Osteoblast (primary cell): ENCODE measurements around the gene MFSD6. TPM values are rescaled to one million over a fixed set of nuclear protein-coding genes. Genes with fewer than 3 reads are reported as not detected.

ENCODE experiments used
- DNase-seq: peaks from one replicate; pipeline ENCODE4 v3.0.0; 2011; ENCODE audit warnings: low spot score, mixed read lengths; ENCODE audit not compliant: insufficient read length; ENCODE audit errors: missing footprints
- H2AFZ ChIP-seq: 2 replicates; pipeline ENCODE4 v1.6.0; 2011; ENCODE audit warnings: mild to moderate bottlenecking, low read length
- H3K27ac ChIP-seq: 2 replicates; pipeline ENCODE4 v1.5.1; 2011; ENCODE audit warnings: mild to moderate bottlenecking, low read depth, low read length, moderate library complexity
- H3K27me3 ChIP-seq: 2 replicates; pipeline ENCODE4 v1.6.0; 2012; ENCODE audit warnings: mild to moderate bottlenecking, control low read depth, inconsistent platforms, low read length, moderate library complexity; ENCODE audit not compliant: insufficient read depth
- H3K36me3 ChIP-seq: 2 replicates; pipeline ENCODE4 v1.5.1; 2011; ENCODE audit warnings: mild to moderate bottlenecking, low read length, control low read depth, moderate library complexity; ENCODE audit not compliant: insufficient read depth
- H3K4me1 ChIP-seq: 2 replicates; pipeline ENCODE4 v1.5.1; 2011; ENCODE audit warnings: mild to moderate bottlenecking, low read length, control low read depth, moderate library complexity; ENCODE audit not compliant: insufficient read depth
- H3K4me2 ChIP-seq: 2 replicates; pipeline ENCODE4 v1.6.0; 2011; ENCODE audit warnings: mild to moderate bottlenecking, low read length; ENCODE audit not compliant: insufficient read depth
- H3K4me3 ChIP-seq: fragments of 200-600 bp; sonication (generic); 3 replicates; pipeline ENCODE4 v1.5.1; 2012; ENCODE audit warnings: mild to moderate bottlenecking, low read length, inconsistent platforms; ENCODE audit not compliant: insufficient read depth
- H3K79me2 ChIP-seq: 2 replicates; pipeline ENCODE4 v1.6.0; 2012; ENCODE audit warnings: mild to moderate bottlenecking, low read length, control low read depth, inconsistent platforms; ENCODE audit not compliant: insufficient read depth
- H3K9me3 ChIP-seq: 2 replicates; pipeline ENCODE4 v1.5.1; 2011; ENCODE audit warnings: low read depth, low read length, control low read depth
- H4K20me1 ChIP-seq: 2 replicates; pipeline ENCODE4 v1.6.0; 2012; ENCODE audit warnings: mild to moderate bottlenecking, low read length, control low read depth; ENCODE audit not compliant: insufficient read depth
- total RNA-seq: library from RNA; depleted of rRNA; stranded (reverse); fragments of >200 nt; gene quantifications from 2 replicates; pipeline ENCODE4 v1.2.3, GENCODE V29; 2012
- TF ChIP-seq, protein P1 (sequence below): IDR thresholded peaks from 2 replicates; pipeline ENCODE4 v1.5.1; 2011; ENCODE audit warnings: mild to moderate bottlenecking, low read depth, low read length, moderate library complexity; ENCODE audit errors: extremely low read depth

The MFSD6 gene
- total RNA-seq, 1 donor, result 11.2 TPM

DNA sequence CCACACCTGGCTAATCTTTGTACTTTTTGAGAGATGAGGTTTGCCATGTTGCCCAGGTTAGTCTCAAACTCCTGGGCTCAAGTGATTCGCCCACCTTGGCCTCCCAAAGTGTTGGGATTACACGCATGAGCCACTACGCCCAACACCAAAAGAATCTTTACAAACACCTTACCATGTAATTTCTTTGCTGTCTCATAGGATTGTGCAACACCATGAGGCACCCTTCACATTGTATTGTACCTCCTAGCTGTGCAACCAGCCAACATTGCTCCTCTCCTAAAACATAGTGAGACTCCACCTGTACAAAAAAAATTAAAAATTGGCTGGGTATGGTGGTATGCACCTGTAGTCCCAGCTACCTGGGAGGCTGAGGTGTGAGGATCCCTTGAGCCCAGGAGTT is 3.1 kb upstream of the MFSD6 start:
- Histone ChIP-seq H3K36me3 (no peaks in the 10 kb centered on the region), H3K4me2 (no peak overlapping the region), H3K27me3 (peaks cover 18% of the 10 kb centered on the region), H3K79me2 (no peaks in the 10 kb centered on the region), H3K9me3 (no peaks in the 10 kb centered on the region), H3K4me1 (peaks cover 3% of the 10 kb centered on the region), H3K4me3 (no peak overlapping the region), H4K20me1 (no peaks in the 10 kb centered on the region), H2AFZ (no peak overlapping the region), H3K27ac (no peak overlapping the region)
- no peak for DNase-seq
- TF ChIP-seq, protein P1, sequence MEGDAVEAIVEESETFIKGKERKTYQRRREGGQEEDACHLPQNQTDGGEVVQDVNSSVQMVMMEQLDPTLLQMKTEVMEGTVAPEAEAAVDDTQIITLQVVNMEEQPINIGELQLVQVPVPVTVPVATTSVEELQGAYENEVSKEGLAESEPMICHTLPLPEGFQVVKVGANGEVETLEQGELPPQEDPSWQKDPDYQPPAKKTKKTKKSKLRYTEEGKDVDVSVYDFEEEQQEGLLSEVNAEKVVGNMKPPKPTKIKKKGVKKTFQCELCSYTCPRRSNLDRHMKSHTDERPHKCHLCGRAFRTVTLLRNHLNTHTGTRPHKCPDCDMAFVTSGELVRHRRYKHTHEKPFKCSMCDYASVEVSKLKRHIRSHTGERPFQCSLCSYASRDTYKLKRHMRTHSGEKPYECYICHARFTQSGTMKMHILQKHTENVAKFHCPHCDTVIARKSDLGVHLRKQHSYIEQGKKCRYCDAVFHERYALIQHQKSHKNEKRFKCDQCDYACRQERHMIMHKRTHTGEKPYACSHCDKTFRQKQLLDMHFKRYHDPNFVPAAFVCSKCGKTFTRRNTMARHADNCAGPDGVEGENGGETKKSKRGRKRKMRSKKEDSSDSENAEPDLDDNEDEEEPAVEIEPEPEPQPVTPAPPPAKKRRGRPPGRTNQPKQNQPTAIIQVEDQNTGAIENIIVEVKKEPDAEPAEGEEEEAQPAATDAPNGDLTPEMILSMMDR, result no peak

DNA sequence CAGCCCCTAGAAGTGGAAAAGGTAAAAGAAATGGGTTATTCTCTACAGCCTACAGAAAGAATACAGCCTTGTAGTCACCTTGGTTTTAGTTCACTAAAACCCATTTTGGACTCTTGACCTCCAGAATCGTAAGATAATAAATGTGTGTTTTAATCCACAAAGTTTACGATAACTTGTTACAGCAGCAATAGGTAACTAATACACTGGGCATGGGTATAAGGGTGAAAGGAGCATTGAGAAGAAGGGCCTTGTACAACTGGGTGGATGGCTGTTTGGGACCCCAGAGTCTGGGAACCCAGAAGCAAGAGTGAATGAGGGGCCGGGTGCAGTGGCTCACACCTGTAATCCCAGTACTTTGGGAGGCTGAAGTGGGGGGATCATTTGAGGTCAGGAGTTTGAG is 2.2 kb upstream of the MFSD6 start:
- TF ChIP-seq, protein P1, result no peak
- Histone ChIP-seq H3K9me3 (no peaks in the 10 kb centered on the region), H3K27me3 (peaks cover 18% of the 10 kb centered on the region), H3K4me2 (no peak overlapping the region), H3K27ac (no peak overlapping the region), H3K36me3 (no peaks in the 10 kb centered on the region), H4K20me1 (no peaks in the 10 kb centered on the region), H3K4me1 (peaks cover 3% of the 10 kb centered on the region), H3K4me3 (no peak overlapping the region), H2AFZ (no peak overlapping the region), H3K79me2 (no peaks in the 10 kb centered on the region)
- DNase-seq, result no peak

DNA sequence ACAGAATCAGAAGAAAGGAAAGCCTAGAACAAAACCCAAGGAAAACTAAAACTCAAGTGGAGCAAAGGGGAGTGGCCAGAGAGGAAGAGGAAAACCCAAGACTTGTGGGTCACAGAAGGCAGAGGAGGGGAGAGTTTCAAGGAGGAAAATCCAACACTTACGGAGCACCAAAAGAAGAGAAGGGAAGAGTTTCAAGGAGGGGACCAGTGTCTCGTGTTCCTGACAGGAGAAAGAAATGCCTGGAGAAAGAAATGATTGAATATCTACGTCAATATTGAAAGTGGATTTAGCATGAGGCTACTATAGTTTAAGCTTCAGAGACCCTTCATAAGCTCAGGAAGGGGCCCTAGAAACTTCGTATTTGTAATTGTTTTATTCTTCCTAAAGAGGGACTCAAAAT is 1.4 kb upstream of the MFSD6 start:
- Histone ChIP-seq H3K4me1 (peaks cover 3% of the 10 kb centered on the region), H3K79me2 (no peaks in the 10 kb centered on the region), H3K27me3 (peaks cover 18% of the 10 kb centered on the region), H3K36me3 (no peaks in the 10 kb centered on the region), H2AFZ (no peak overlapping the region), H4K20me1 (no peaks in the 10 kb centered on the region), H3K27ac (no peak overlapping the region), H3K9me3 (no peaks in the 10 kb centered on the region), H3K4me2 (no peak overlapping the region), H3K4me3 (no peak overlapping the region)
- TF ChIP-seq, protein P1, result no peak
- no peak for DNase-seq

DNA sequence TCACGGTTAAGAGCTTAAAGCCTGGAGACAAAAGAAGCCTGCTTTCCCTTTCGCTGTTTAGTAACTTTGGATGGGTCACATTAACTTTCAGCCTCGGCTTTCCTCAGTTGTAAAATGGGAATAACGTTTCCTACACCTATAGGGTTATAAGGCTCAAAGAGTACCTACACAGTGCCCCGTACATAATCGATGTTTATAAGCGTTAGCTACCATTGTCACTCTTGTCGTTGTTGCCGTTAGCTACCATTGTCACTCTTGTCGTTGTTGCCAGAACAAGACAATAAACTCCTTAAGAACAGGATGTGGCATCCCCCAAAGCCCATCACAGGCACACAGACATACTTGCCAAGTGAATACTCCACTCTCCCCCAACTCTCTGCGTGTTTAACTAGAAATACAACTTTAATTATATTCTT is 901 bp upstream of the MFSD6 start:
- H3K27me3 ChIP-seq, result peaks cover 18% of the 10 kb centered on the region
- TF ChIP-seq, protein P1, result no peak
- H2AFZ ChIP-seq, result peak overlapping the region; percentile 73
- no peaks in the 10 kb centered on the region for H4K20me1 ChIP-seq
- H3K4me3 ChIP-seq, result no peak overlapping the region
- H3K9me3 ChIP-seq, result no peaks in the 10 kb centered on the region
- no peak overlapping the region for H3K27ac ChIP-seq
- H3K4me1 ChIP-seq, result peaks cover 3% of the 10 kb centered on the region
- H3K36me3 ChIP-seq, result no peaks in the 10 kb centered on the region
- H3K4me2 ChIP-seq, result peak overlapping the region; percentile 83
- no peak for DNase-seq
- no peaks in the 10 kb centered on the region for H3K79me2 ChIP-seq
